Lung (tissue), 12 donors: ENCODE data around the gene AJAP1. TPM values are rescaled to one million over a fixed set of nuclear protein-coding genes. Genes with fewer than 3 reads are reported as not detected.
A peak's percentile ranks its signal among the peaks of the same experiment; 100 is the strongest.

Source experiments
- ATAC-seq: fragments of 200-7000 bp; cut with Tn5 transposase; one replicate; pipeline ENCODE4 v1.9.1; 2020; ENCODE audit warnings: moderate number of reproducible peaks; ENCODE audit not compliant: insufficient read depth, low FRiP score
- DNase-seq, 3 donors: peaks; one replicate each; pipeline ENCODE4 v3.0.0-alpha.2; 2013 to 2017
- H3K27ac ChIP-seq, 2 donors: one replicate each; pipeline ENCODE4 v1.5.1; 2013; ENCODE audit warnings: mild to moderate bottlenecking in 2 of 2, moderate library complexity in 2 of 2, control low read depth in 1 of 2, inconsistent platforms in 1 of 2, low read depth in 1 of 2, low read length in 1 of 2
- H3K27me3 ChIP-seq, 3 donors: one replicate each; pipeline ENCODE4 v1.5.1; 2013; ENCODE audit warnings: low read length in 2 of 3; ENCODE audit not compliant: control insufficient read depth in 3 of 3, insufficient read depth in 3 of 3
- H3K36me3 ChIP-seq, 4 donors: one replicate each; pipeline ENCODE4 v1.5.1; 2013; ENCODE audit warnings: low read length in 4 of 4, mild to moderate bottlenecking in 1 of 4, moderate library complexity in 1 of 4; ENCODE audit not compliant: control insufficient read depth in 4 of 4, insufficient read depth in 4 of 4
- H3K4me1 ChIP-seq, 5 donors: one replicate each; pipeline ENCODE4 v1.5.1; 2013; ENCODE audit warnings: low read length in 5 of 5, mild to moderate bottlenecking in 2 of 5, moderate library complexity in 1 of 5; ENCODE audit not compliant: control insufficient read depth in 5 of 5, insufficient read depth in 5 of 5
- H3K4me3 ChIP-seq: one replicate; pipeline ENCODE4 v1.5.1; 2013; ENCODE audit warnings: mild to moderate bottlenecking, control low read depth, moderate library complexity
- H3K9ac ChIP-seq, 2 donors: one replicate each; pipeline ENCODE4 v1.5.1; 2013; ENCODE audit warnings: low read length in 2 of 2, control low read depth in 1 of 2; ENCODE audit not compliant: insufficient read depth in 1 of 2
- H3K9me3 ChIP-seq, 4 donors: one replicate each; pipeline ENCODE4 v1.5.1; 2013; ENCODE audit warnings: low read length in 3 of 4, mild to moderate bottlenecking in 1 of 4, moderate library complexity in 1 of 4; ENCODE audit not compliant: control insufficient read depth in 4 of 4, insufficient read depth in 3 of 4
- CTCF ChIP-seq: IDR thresholded peaks from 2 replicates; pipeline ENCODE4 v1.5.1; 2012; ENCODE audit warnings: mild to moderate bottlenecking; ENCODE audit errors: control extremely low read depth, extremely low read depth
- WGBS, 2 donors: extraction: QIAGEN DNeasy Blood & Tissue Kit; methylation state at CpG; one replicate each; pipeline ENCODE4 v1.1.7; 2013; 5-methylcytosine and 5-hydroxymethylcytosine counted together
- polyA plus RNA-seq, 2 donors: library from polyadenylated mRNA; stranded (reverse); fragments of 200-250 nt; gene quantifications; one replicate each; pipeline ENCODE4 v1.2.1, GENCODE V29; 2013
- total RNA-seq, 2 donors: library from RNA; depleted of rRNA in 1 of 2; stranded (reverse); fragments of >200 nt in 1 of 2; gene quantifications; one replicate each; pipeline ENCODE4 v1.2.1, GENCODE V29; 2014 to 2021
- donor health status: control.
- donor health status: control.
- donor health status: Bipolar disorder and iron deficiency.
- donor health status: healthy.
- donor health status: DM: yes; HTN: yes; CAD: no.

Gene AJAP1
- total and polyA plus RNA-seq, 4 donors = 0.05 to 0.77 (median 0.19) TPM

- Histone ChIP-seq H3K36me3 (no peaks in the 10 kb centered on the region), H3K27me3 (peaks cover 16 to 27% (median 16%) of the 10 kb centered on the region in 3 donors), H3K4me3 (no peak overlapping the region), H3K4me1 (peaks cover 0 to 2% (median 0%) of the 10 kb centered on the region in 5 donors), H3K9ac (no peak overlapping the region), H3K9me3 (peaks cover 0 to 5% (median 0%) of the 10 kb centered on the region in 4 donors), H3K27ac (no peak overlapping the region)
- DNase-seq (no peak), ATAC-seq (no peak)
- 85 to 87% methylated on average over 5 of the region's 5 CpGs for WGBS, 2 donors
- no peak for TF ChIP-seq CTCF
Measured at GRCh38 chr1:4709641-4710040, 55.2 kb downstream of the AJAP1 start.

- no peak for ATAC-seq
- 22 to 24% methylated on average over 39 of the region's 39 CpGs for WGBS, 2 donors
- H3K36me3 ChIP-seq = no peaks in the 10 kb centered on the region
- H3K27me3 ChIP-seq = peaks cover 16 to 27% (median 17%) of the 10 kb centered on the region in 3 donors
- DNase-seq = peak in 2 of 3 donors; percentile 24 to 41
- peaks cover 0 to 2% (median 0%) of the 10 kb centered on the region in 5 donors for H3K4me1 ChIP-seq
- no peak overlapping the region for H3K9ac ChIP-seq
- no peak overlapping the region for H3K27ac ChIP-seq
- no peak overlapping the region for H3K4me3 ChIP-seq
- TF ChIP-seq CTCF = no peak
- peaks cover 0 to 9% (median 0%) of the 10 kb centered on the region in 4 donors for H3K9me3 ChIP-seq
Measured at GRCh38 chr1:4710592-4711415, 56.4 kb downstream of the AJAP1 start.

- Histone ChIP-seq H3K36me3 (no peaks in the 10 kb centered on the region), H3K4me3 (no peak overlapping the region), H3K27ac (no peak overlapping the region), H3K9ac (no peak overlapping the region), H3K27me3 (peaks cover 16 to 31% (median 17%) of the 10 kb centered on the region in 3 donors), H3K4me1 (peaks cover 0 to 2% (median 0%) of the 10 kb centered on the region in 5 donors), H3K9me3 (peaks cover 0 to 11% (median 0%) of the 10 kb centered on the region in 4 donors)
- peak in 1 of 3 donors; percentile 8 for DNase-seq
- no peak for TF ChIP-seq CTCF
- WGBS, 2 donors = 47 to 49% methylated on average over 64 to 66 of the region's 66 CpGs
- ATAC-seq = no peak
Measured at GRCh38 chr1:4711416-4712275, 57.2 kb downstream of the AJAP1 start.
